A549 (cell line): ENCODE results near the gene NACC2. TPM values are rescaled to one million over a fixed set of nuclear protein-coding genes. Genes with fewer than 3 reads are reported as not detected.

ENCODE experiments used
- ATAC-seq, 2 experiments: fragments of 200-7000 bp in 1 of 2; fragments of >200 bp in 1 of 2; cut with Nextera tagmentation in 1 of 2; cut with Tn5 transposase in 1 of 2; 3 replicates each; pipeline versions ENCODE4 v1.8.0 to v1.9.1; 2018 to 2020; ENCODE audit warnings: mild to moderate bottlenecking in 1 of 2, moderate library complexity in 1 of 2
- CTCF ChIA-PET: fragments of 300-600 bp; sonication (Branson Sonifier 250); formaldehyde crosslinking; extraction: SDS; loops from one replicate; lab custom pipeline; 2021; ENCODE audit warnings: antibody characterized with exemption, inconsistent platforms; lab: Yijun Ruan, JAX
- POLR2A ChIA-PET: fragments of 350-600 bp; formaldehyde crosslinking; extraction: SDS; loops from one replicate; lab custom pipeline; 2021; ENCODE audit warnings: antibody characterized with exemption, inconsistent platforms; lab: Yijun Ruan, JAX
- DNase-seq, 2 experiments: peaks; one replicate each; pipeline versions ENCODE4 v3.0.0 to v3.0.0-alpha.2; 2011 to 2016; ENCODE audit warnings: low read depth in 1 of 2, low spot score in 1 of 2
- FAIRE-seq: peaks from 2 replicates; lab custom pipeline; 2011; peaks lifted over from hg19 to GRCh38; lab: Jason Lieb, UNC
- H3K27ac ChIP-seq, 2 experiments: fragments of >200 bp; sonication (Bioruptor Twin); formaldehyde crosslinking; 3 replicates each; pipeline ENCODE4 v1.5.1; 2016 to 2017
- H3K4me1 ChIP-seq: fragments of >200 bp; sonication (Bioruptor Twin); formaldehyde crosslinking; 3 replicates; pipeline ENCODE4 v1.6.1; 2016
- H3K4me2 ChIP-seq: fragments of >200 bp; sonication (Bioruptor Twin); formaldehyde crosslinking; 3 replicates; pipeline ENCODE4 v1.6.1; 2016
- H3K4me3 ChIP-seq: fragments of >200 bp; sonication (Bioruptor Twin); formaldehyde crosslinking; 3 replicates; pipeline ENCODE4 v1.5.1; 2016
- H3K9me3 ChIP-seq: fragments of >200 bp; sonication (Bioruptor Twin); formaldehyde crosslinking; 3 replicates; pipeline ENCODE4 v1.6.1; 2016
- CBX8 ChIP-seq: fragments of 200-600 bp; sonication (generic); IDR thresholded peaks from 2 replicates; pipeline ENCODE4 v1.6.1; 2016
- EP300 ChIP-seq, 2 experiments: fragments of >200 bp; sonication (Bioruptor Twin); formaldehyde crosslinking; IDR thresholded peaks; 2 replicates in 1 of 2; 3 replicates in 1 of 2; pipeline ENCODE4 v1.6.1; 2016 to 2017
- ESRRA ChIP-seq: fragments of 150-350 bp; IDR thresholded peaks from 2 replicates; pipeline ENCODE4 v1.6.1; 2014; ENCODE audit warnings: mild to moderate bottlenecking, low read length, borderline replicate concordance
- FOSL2 ChIP-seq, 2 experiments: fragments of 450-650 bp in 1 of 2; fragments of >200 bp in 1 of 2; sonication (Bioruptor Twin) in 1 of 2; formaldehyde crosslinking; IDR thresholded peaks; 2 replicates each; pipeline versions ENCODE4 v1.5.0 to v1.6.1; 2016 to 2020; ENCODE audit warnings: mild to moderate bottlenecking in 1 of 2, moderate library complexity in 1 of 2
- HEYL ChIP-seq: fragments of 250-450 bp; sonication (Bioruptor Pico); IDR thresholded peaks from 2 replicates; pipeline ENCODE4 v1.8.0; 2021; ENCODE audit warnings: mild to moderate bottlenecking, moderate library complexity
- HMGXB4 ChIP-seq: fragments of 250-450 bp; sonication (Bioruptor Pico); IDR thresholded peaks from 2 replicates; pipeline ENCODE4 v1.5.0; 2021; ENCODE audit warnings: mild to moderate bottlenecking, moderate library complexity, borderline replicate concordance
- HOXA7 ChIP-seq: fragments of 250-450 bp; sonication (Bioruptor Pico); IDR thresholded peaks from 2 replicates; pipeline ENCODE4 v1.5.0; 2020; ENCODE audit warnings: mild to moderate bottlenecking, moderate library complexity
- JUNB ChIP-seq: fragments of >200 bp; sonication (Bioruptor Twin); formaldehyde crosslinking; IDR thresholded peaks from 2 replicates; pipeline ENCODE4 v1.6.1; 2016
- POLR2A ChIP-seq: IDR thresholded peaks from 2 replicates; pipeline ENCODE4 v1.6.1; 2012; ENCODE audit warnings: mild to moderate bottlenecking, low read length
- RCOR1 ChIP-seq: fragments of 150-350 bp; IDR thresholded peaks from 2 replicates; pipeline ENCODE4 v1.6.1; 2014; ENCODE audit warnings: antibody characterized with exemption, low read length, low read depth
- REST ChIP-seq: fragments of 200-600 bp; sonication (generic); IDR thresholded peaks from 2 replicates; pipeline ENCODE4 v1.6.1; 2016; ENCODE audit warnings: antibody characterized with exemption, mild to moderate bottlenecking, moderate library complexity
- RFX5 ChIP-seq: fragments of 450-650 bp; IDR thresholded peaks from 2 replicates; pipeline ENCODE4 v1.7.1; 2014; ENCODE audit warnings: antibody characterized with exemption, mild to moderate bottlenecking, moderate library complexity
- RNF2 ChIP-seq: fragments of 200-600 bp; sonication (generic); IDR thresholded peaks from 2 replicates; pipeline ENCODE4 v1.6.1; 2016; ENCODE audit warnings: low read depth, mild to moderate bottlenecking, antibody characterized with exemption, moderate library complexity, borderline replicate concordance
- ZFP36 ChIP-seq: fragments of 450-650 bp; IDR thresholded peaks from 2 replicates; pipeline ENCODE4 v1.6.1; 2014; ENCODE audit warnings: borderline replicate concordance; ENCODE audit not compliant: partially characterized antibody
- ZNF302 ChIP-seq: fragments of 250-450 bp; sonication (Bioruptor Pico); IDR thresholded peaks from 2 replicates; pipeline ENCODE4 v1.9.0; 2021; ENCODE audit warnings: inconsistent platforms, mild to moderate bottlenecking, moderate library complexity
- WGBS: methylation state at CpG from one replicate; pipeline ENCODE4 v1.1.6; 2017; ENCODE audit errors: missing lambda C conversion rate; 5-methylcytosine and 5-hydroxymethylcytosine counted together
- polyA plus RNA-seq, 4 experiments: library from polyadenylated mRNA; depleted of rRNA in 3 of 4; stranded (reverse); fragments of >200 nt; fragmentation: RNase III in 1 of 4; extraction: RNeasy Plus Mini Kit Qiagen cat#74134 plus additional on column Dnase treatment in 1 of 4; gene quantifications; 2 replicates in 3 of 4; 3 replicates in 1 of 4; pipeline ENCODE4 v1.2.3, GENCODE V29; 2011 to 2017
- TF ChIP-seq, protein P1 (sequence below): fragments of >200 bp; sonication (Bioruptor Twin); formaldehyde crosslinking; IDR thresholded peaks from 3 replicates; pipeline ENCODE4 v1.5.1; 2016

Gene NACC2
- polyA plus RNA-seq, 2 of the 4 experiments (the other 2 are of a cell fraction): 16.1 to 28.4 TPM

DNA sequence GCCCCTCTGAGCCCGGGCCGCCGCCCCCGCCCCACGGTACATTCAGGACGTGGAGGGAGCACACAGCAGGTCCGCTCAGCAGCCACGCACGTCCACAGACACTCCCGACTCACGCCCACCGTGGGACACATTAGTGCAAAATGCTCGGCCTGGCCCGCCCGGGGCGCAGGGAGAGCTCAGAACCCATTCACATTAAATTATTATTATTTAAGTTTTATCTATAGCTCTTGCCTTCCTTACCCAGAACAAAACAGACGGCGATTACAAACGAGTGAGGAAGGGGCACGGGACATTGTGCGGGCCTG, 86.4 kb downstream of the NACC2 start (continued):
- TF ChIP-seq HOXA7 (CRISPR knock-in tag) (no peak), CBX8 (no peak), HMGXB4 (CRISPR knock-in tag) (no peak), HEYL (no peak), ZFP36 (no peak)

- FAIRE-seq: no peak
Observed at GRCh38 chr9:136007934-136008692, 87.0 kb downstream of the NACC2 start.

DNA sequence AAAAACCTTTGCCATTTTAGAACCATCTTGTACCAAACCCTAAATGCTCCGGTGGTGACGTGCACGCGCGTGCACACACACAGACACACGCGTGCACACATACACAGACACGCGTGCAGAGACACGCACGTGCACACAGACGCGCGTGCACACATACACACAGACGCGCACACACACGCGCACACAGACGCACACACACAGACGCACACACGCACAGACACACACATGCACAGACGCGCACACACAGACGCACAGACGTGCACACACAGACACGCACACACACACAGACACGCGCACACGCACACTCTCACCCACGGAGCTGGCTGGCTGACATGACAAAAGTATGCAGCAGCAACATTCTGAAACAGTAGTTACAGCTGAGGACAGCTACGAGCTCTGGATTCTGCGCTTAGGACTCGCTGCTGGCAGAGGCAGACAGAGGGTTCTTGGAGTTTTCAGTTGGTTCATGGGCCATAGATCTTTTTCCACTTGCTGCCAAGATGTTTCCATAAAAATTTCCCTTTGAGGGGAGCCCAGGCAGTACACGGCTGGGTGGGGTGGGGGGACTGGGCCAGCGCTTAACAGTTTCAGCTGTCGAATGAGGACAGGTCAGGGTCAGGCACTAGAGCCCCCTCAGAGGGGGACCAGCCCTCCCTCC, 87.7 kb downstream of the NACC2 start:
- POLR2A ChIA-PET: interaction anchor here (0.6 kb wide), 1 partner anchor 72 kb away, joined by 3 read pairs; no protein-coding TSS in a partner anchor
- CTCF ChIA-PET: interaction anchor here (1.4 to 2.0 kb wide), 2 partner anchors 39 to 41 kb away, joined by 4 to 7 read pairs; no protein-coding TSS in a partner anchor
- ATAC-seq (no peak), FAIRE-seq (no peak), DNase-seq (no peak)
- Histone ChIP-seq H3K9me3 (no peaks in the 10 kb centered on the region), H3K4me3 (no peak overlapping the region)
- 87% methylated on average over 36 of the region's 36 CpGs for WGBS
- TF ChIP-seq RFX5: no peak
- TF ChIP-seq ZNF302: no peak
- TF ChIP-seq REST: no peak
- TF ChIP-seq, protein P1, sequence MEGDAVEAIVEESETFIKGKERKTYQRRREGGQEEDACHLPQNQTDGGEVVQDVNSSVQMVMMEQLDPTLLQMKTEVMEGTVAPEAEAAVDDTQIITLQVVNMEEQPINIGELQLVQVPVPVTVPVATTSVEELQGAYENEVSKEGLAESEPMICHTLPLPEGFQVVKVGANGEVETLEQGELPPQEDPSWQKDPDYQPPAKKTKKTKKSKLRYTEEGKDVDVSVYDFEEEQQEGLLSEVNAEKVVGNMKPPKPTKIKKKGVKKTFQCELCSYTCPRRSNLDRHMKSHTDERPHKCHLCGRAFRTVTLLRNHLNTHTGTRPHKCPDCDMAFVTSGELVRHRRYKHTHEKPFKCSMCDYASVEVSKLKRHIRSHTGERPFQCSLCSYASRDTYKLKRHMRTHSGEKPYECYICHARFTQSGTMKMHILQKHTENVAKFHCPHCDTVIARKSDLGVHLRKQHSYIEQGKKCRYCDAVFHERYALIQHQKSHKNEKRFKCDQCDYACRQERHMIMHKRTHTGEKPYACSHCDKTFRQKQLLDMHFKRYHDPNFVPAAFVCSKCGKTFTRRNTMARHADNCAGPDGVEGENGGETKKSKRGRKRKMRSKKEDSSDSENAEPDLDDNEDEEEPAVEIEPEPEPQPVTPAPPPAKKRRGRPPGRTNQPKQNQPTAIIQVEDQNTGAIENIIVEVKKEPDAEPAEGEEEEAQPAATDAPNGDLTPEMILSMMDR: no peak
- no peak for TF ChIP-seq RCOR1
- no peak for TF ChIP-seq JUNB
- TF ChIP-seq EP300 (IDR thresholded peaks at IDR 0.05): no peak
- TF ChIP-seq HMGXB4 (CRISPR knock-in tag): no peak
- TF ChIP-seq RNF2: no peak
- no peak for TF ChIP-seq ESRRA
- no peak for TF ChIP-seq POLR2A
- TF ChIP-seq, all 56 proteins: peak for 0
- Histone ChIP-seq H3K27ac (peak overlapping the region; percentile 76 to 81; a peak in 5 of 6 replicates), H3K4me2 (peak overlapping the region; percentile 71), H3K4me1 (peaks cover 58% of the 10 kb centered on the region)

More at GRCh38 chr9:136007934-136008692, 87.0 kb downstream of the NACC2 start:
- peaks cover 65% of the 10 kb centered on the region for H3K4me1 ChIP-seq
- DNase-seq (peak; percentile 55 to 94), ATAC-seq (peak; percentile 56 to 63)
- ChIA-PET POLR2A (no interaction called here), CTCF (interaction anchor here (0.9 to 2.0 kb wide), 3 partner anchors 39 to 86 kb away, joined by 3 to 7 read pairs (median 4); no protein-coding TSS in a partner anchor)
- H3K9me3 ChIP-seq: no peaks in the 10 kb centered on the region
- WGBS: 53% methylated on average over 24 of the region's 24 CpGs
- no peak overlapping the region for H3K4me3 ChIP-seq
- peak overlapping the region; percentile 71 for H3K4me2 ChIP-seq
- TF ChIP-seq FOSL2 (IDR thresholded peaks at IDR 0.05) (peak; percentile 67; the same call in 1 of the 2 replicates), FOSL2 (CRISPR knock-in tag; IDR thresholded peaks at IDR 0.05) (peak; percentile 89), JUNB (peak; percentile 73; the same call in 1 of the 2 replicates), HEYL (no peak)
- H3K27ac ChIP-seq: peak overlapping the region; percentile 76 to 81
